K562 (cell line): ENCODE measurements around the gene RBFOX2.

ENCODE experiments used
- EZH2 ChIP-seq: IDR thresholded peaks from 2 replicates; pipeline ENCODE4 v1.6.1; 2012; ENCODE audit warnings: low read depth, mild to moderate bottlenecking, inconsistent platforms, low read length, borderline replicate concordance
- HMG20B ChIP-seq: fragments of 250-450 bp; sonication (Bioruptor Pico); IDR thresholded peaks from 2 replicates; pipeline ENCODE4 v1.5.0; 2021; ENCODE audit warnings: mild to moderate bottlenecking
- MAFK ChIP-seq: IDR thresholded peaks from 2 replicates; pipeline ENCODE4 v1.6.1; 2011; ENCODE audit warnings: low read length, improper control_type of control experiment
- MYC ChIP-seq, 2 experiments: fragments of 250-450 bp in 1 of 2; sonication (Bioruptor Pico) in 1 of 2; IDR thresholded peaks; 2 replicates each; pipeline versions ENCODE4 v1.5.1 to v1.6.1; 2012 to 2021; ENCODE audit warnings: low read depth in 2 of 2, borderline replicate concordance in 1 of 2, improper control_type of control experiment in 1 of 2, low read length in 1 of 2, mild to moderate bottlenecking in 1 of 2, moderate library complexity in 1 of 2
- POLR2A ChIP-seq: fragments of 450-650 bp; conservative IDR thresholded peaks from 2 replicates; pipeline ENCODE4 v1.6.1; 2016
- SP1 ChIP-seq: sonication (generic); formaldehyde crosslinking; IDR thresholded peaks from 2 replicates; pipeline ENCODE4 v1.8.1; 2022; ENCODE audit warnings: mild to moderate bottlenecking, missing genetic modification reagents
- SRSF9 ChIP-seq: fragments of 200-400 bp; formaldehyde crosslinking; IDR thresholded peaks from 2 replicates; pipeline ENCODE4 v1.6.1; 2017; ENCODE audit warnings: low read depth, low read length, borderline replicate concordance
- TF ChIP-seq, protein P1 (sequence below), 3 experiments: IDR thresholded peaks in 2 of 3; conservative IDR thresholded peaks in 1 of 3; 2 replicates each; pipeline ENCODE4 v1.5.1; 2011 to 2012; ENCODE audit warnings: low read length in 3 of 3, mild to moderate bottlenecking in 3 of 3, control low read depth in 2 of 3, improper control_type of control experiment in 1 of 3, inconsistent platforms in 1 of 3, low read depth in 1 of 3, mixed read lengths in 1 of 3, moderate library complexity in 1 of 3; ENCODE audit not compliant: insufficient read depth in 2 of 3

- TF ChIP-seq, protein P1, sequence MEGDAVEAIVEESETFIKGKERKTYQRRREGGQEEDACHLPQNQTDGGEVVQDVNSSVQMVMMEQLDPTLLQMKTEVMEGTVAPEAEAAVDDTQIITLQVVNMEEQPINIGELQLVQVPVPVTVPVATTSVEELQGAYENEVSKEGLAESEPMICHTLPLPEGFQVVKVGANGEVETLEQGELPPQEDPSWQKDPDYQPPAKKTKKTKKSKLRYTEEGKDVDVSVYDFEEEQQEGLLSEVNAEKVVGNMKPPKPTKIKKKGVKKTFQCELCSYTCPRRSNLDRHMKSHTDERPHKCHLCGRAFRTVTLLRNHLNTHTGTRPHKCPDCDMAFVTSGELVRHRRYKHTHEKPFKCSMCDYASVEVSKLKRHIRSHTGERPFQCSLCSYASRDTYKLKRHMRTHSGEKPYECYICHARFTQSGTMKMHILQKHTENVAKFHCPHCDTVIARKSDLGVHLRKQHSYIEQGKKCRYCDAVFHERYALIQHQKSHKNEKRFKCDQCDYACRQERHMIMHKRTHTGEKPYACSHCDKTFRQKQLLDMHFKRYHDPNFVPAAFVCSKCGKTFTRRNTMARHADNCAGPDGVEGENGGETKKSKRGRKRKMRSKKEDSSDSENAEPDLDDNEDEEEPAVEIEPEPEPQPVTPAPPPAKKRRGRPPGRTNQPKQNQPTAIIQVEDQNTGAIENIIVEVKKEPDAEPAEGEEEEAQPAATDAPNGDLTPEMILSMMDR (IDR thresholded peaks at IDR 0.05 in 2 of 3, conservative IDR thresholded peaks at IDR 0.05 in 1 of 3; ENCODE audit: insufficient read depth in 2 of 3, low read depth in 1 of 3, low read length in 3 of 3) = no peak
- TF ChIP-seq SP1 (CRISPR knock-in tag) (no peak), EZH2 (no peak), HMG20B (CRISPR knock-in tag) (no peak), MYC (IDR thresholded peaks at IDR 0.05; ENCODE audit: low read depth, low read length) (no peak), MYC (CRISPR knock-in tag; IDR thresholded peaks at IDR 0.05; ENCODE audit: borderline replicate concordance, low read depth) (no peak), MAFK (no peak), SRSF9 (no peak), POLR2A (no peak)
These were observed 292.5 kb downstream of the RBFOX2 start for GRCh38 chr22:35736166-35736565.
